ENCODE data around the gene AMY2A.
"Not testable (repeated sequence)": the region's sequence is repeated elsewhere in the genome, so short reads cannot be mapped to it uniquely, and the experiment has no call there.

DNA sequence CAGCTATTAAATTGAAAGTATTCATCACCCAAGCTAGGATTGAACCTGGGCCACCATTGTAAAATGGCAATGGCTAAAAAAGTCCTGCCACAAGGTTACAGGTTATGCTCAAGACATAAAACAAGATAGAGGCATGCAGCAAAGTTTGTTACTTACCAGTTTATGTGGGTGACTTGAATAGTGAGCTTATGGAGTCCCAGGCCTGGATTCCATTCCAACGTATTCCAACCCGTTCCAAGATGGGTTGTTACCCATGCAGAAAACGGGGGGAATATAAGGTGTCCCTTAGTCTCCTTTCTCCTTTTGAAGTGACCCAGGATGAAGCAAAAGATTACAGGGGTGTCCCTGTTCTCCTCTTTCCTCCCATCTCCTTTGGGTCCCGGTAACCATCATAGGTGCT lies 10.2 kb downstream of the AMY2A start:
- not testable (repeated sequence) for TF ChIP-seq CREB1 (IDR thresholded peaks at IDR 0.05); SIN3A (conservative IDR thresholded peaks at IDR 0.05 in 1 of 2, IDR thresholded peaks at IDR 0.05 in 1 of 2; ENCODE audit: low read depth in 1 of 2, low read length in 2 of 2); YY1 (IDR thresholded peaks at IDR 0.05; ENCODE audit: low read depth, low read length); POLR2A (IDR thresholded peaks at IDR 0.05; ENCODE audit: control extremely low read depth in 1 of 2, low read depth in 2 of 2, low read length in 2 of 2); CHD2 (IDR thresholded peaks at IDR 0.05; ENCODE audit: low read length); RXRA (IDR thresholded peaks at IDR 0.05; ENCODE audit: insufficient read depth, low read depth, low read length); HDAC6 (IDR thresholded peaks at IDR 0.05; ENCODE audit: low read depth, low read length); SP1 (IDR thresholded peaks at IDR 0.05; ENCODE audit: low read depth, low read length); CHD1 (IDR thresholded peaks at IDR 0.05; ENCODE audit: low read depth, low read length); RAD21 (IDR thresholded peaks at IDR 0.05 in 1 of 2, conservative IDR thresholded peaks at IDR 0.05 in 1 of 2; ENCODE audit: low read depth in 2 of 2, low read length in 2 of 2)
- TF ChIP-seq, protein P1, sequence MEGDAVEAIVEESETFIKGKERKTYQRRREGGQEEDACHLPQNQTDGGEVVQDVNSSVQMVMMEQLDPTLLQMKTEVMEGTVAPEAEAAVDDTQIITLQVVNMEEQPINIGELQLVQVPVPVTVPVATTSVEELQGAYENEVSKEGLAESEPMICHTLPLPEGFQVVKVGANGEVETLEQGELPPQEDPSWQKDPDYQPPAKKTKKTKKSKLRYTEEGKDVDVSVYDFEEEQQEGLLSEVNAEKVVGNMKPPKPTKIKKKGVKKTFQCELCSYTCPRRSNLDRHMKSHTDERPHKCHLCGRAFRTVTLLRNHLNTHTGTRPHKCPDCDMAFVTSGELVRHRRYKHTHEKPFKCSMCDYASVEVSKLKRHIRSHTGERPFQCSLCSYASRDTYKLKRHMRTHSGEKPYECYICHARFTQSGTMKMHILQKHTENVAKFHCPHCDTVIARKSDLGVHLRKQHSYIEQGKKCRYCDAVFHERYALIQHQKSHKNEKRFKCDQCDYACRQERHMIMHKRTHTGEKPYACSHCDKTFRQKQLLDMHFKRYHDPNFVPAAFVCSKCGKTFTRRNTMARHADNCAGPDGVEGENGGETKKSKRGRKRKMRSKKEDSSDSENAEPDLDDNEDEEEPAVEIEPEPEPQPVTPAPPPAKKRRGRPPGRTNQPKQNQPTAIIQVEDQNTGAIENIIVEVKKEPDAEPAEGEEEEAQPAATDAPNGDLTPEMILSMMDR (IDR thresholded peaks at IDR 0.05; ENCODE audit: control extremely low read depth in 1 of 3, insufficient read depth in 1 of 3, low read depth in 1 of 3, low read length in 3 of 3): not testable (repeated sequence)
- TF ChIP-seq, protein P2, sequence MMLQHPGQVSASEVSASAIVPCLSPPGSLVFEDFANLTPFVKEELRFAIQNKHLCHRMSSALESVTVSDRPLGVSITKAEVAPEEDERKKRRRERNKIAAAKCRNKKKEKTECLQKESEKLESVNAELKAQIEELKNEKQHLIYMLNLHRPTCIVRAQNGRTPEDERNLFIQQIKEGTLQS (IDR thresholded peaks at IDR 0.05; ENCODE audit: insufficient read depth, low read depth, low read length): not testable (repeated sequence)

Measured in H1 (cell line).